Heart left ventricle (tissue), 13 donors: ENCODE data around the gene TMCO6.
"Not testable (repeated sequence)": the region's sequence is repeated elsewhere in the genome, so short reads cannot be mapped to it uniquely, and the experiment has no call there.

Source experiments
- CTCF ChIP-seq, 12 donors: fragments of 200-600 bp; sonication (generic) in 4 of 12; IDR thresholded peaks; one replicate each; pipeline versions ENCODE4 v1.5.0 to v1.8.0; 2018 to 2022; ENCODE audit warnings: antibody characterized with exemption in 12 of 12, mild to moderate bottlenecking in 5 of 12
- POLR2A ChIP-seq, 2 donors: fragments of 450-650 bp; IDR thresholded peaks; one replicate each; pipeline ENCODE4 v1.6.1; 2017; ENCODE audit warnings: antibody characterized with exemption in 2 of 2, mild to moderate bottlenecking in 2 of 2, moderate library complexity in 2 of 2
- donor health status: ischemic (EF 13 %, LVEDD 7.1; RV severe dilation, severe dysfunction).
- donor health status: DM: no; HTN: yes; CAD: no.
- donor health status: DM: no; HTN: no; CAD: no.
- donor health status: ischemic (EF 25% LVEDD 6.9; RV normal size, moderate dysfunction).
- donor health status: ischemic (EF 25% LVEDD 5.7; RV mildly dilated, moderate dysfunction).
- donor health status: ischemic (EF 35%, LVEDD 5.7; RV mildly dilated, moderate dysfunction).
- donor health status: nonischemic (EF 11% LVEDD 7.7; RV severe dilation, severe dysfunction).
- donor health status: DM: yes; HTN: yes; CAD: no.
- donor health status: PGD.
- donor health status: ischemic (EF 29% LVEDD 5.4; RV normal size, mild dysfunction).
- donor health status: nonischemic (EF 23%, LVEDD 6.1; RV moderate dilation, normal function).

- not testable (repeated sequence) for TF ChIP-seq POLR2A, CTCF (IDR thresholded peaks at IDR 0.05)
Observed at GRCh38 chr5:140638898-140639147, 428 bp upstream of the TMCO6 start.
